ENCODE measurements around the gene KBTBD3. TPM values are rescaled to one million over a fixed set of nuclear protein-coding genes. Genes with fewer than 3 reads are reported as not detected.
"Not testable (repeated sequence)": the region's sequence is repeated elsewhere in the genome, so short reads cannot be mapped to it uniquely, and the experiment has no call there.

KBTBD3 gene
- polyA plus RNA-seq, 3 donors = 1.4 to 2.0 (median 1.7) TPM

DNA sequence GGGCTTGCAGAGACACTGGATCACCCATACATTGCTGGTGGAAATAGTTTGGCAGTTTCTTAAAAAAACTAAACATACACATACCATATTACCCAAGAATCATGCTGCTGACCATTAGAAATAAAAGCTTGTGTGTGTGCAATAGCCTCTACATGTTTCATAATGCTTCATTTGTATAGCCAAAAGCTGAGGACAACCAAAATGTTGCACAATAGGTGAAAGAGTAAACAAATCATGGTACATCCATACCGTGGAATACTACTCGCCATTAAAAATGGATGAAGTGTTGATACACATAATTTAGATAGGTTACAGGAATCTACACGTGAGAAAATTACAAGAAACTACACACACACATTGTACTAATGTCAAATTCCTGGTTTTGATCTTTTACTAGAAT lies 6.5 kb downstream of the KBTBD3 start:
- WGBS, 3 donors = 87 to 95% (median 88%) methylated on average over 3 of the region's 3 CpGs
- no peak overlapping the region for H3K27ac ChIP-seq (ENCODE audit: low read depth, low read length)

- no peak overlapping the region for H3K27ac ChIP-seq (ENCODE audit: low read depth, low read length)
Measured at GRCh38 chr11:106063009-106063408, 14.1 kb downstream of the KBTBD3 start.

GRCh38 chr11:106061954-106062949 lies 14.9 kb downstream of the KBTBD3 start:
- no peak overlapping the region for H3K27ac ChIP-seq (ENCODE audit: low read depth, low read length)
- WGBS, 3 donors = 95 to 100% (median 97%) methylated on average over 1 of the region's 1 CpG

DNA sequence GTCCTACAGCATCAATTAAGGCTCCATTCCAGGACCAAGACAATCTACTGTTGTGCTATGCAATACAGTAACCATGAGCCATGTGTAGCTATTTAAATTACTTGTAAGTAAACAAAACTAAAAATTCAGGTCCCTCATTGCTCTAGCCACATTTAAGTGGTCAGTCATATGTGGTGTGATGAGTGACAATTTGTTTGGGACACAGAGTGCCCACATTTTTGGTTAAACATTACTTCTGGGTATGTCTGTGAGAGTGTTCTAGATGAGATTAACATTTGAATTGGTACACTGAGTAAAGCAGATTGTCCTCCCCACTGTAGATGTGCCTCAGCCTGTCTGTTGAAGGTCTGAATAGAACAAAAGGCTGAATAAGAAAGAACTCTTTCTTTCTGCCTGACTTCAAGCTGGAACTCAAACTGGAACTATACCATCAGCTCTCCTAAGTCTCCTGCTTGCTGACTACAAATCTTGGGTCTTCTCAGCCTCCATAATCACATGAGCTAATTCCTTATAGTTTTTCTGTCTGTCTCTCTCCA lies 15.8 kb downstream of the KBTBD3 start:
- no peak overlapping the region for H3K27ac ChIP-seq (ENCODE audit: low read depth, low read length)

DNA sequence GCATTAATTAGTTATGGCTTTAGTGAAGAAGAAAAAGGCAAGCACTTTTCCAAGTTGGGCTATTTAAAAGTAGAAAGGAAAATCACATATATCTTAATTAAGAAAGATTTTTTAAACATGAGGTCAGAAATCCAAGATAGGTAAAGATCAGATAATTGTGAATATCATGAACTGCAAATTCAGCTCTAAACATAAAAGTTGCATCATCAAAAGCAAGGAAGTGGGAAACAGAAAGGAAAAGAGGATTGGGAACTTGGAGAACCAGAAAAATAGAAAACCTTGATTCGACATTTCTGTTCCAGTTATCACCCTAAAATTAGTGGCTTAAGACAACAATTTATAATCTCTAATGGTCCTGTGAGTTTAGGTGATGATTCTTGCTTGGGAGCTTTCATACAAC lies 17.5 kb downstream of the KBTBD3 start:
- 93 to 97% (median 94%) methylated on average over 1 of the region's 1 CpG for WGBS, 3 donors
- no peak overlapping the region for H3K27ac ChIP-seq (ENCODE audit: low read depth, low read length)

GRCh38 chr11:106058377-106058776 lies 18.8 kb downstream of the KBTBD3 start:
- 92 to 98% (median 98%) methylated on average over 14 of the region's 14 CpGs for WGBS, 3 donors
- H3K27ac ChIP-seq (ENCODE audit: low read depth, low read length) = not testable (repeated sequence)

DNA sequence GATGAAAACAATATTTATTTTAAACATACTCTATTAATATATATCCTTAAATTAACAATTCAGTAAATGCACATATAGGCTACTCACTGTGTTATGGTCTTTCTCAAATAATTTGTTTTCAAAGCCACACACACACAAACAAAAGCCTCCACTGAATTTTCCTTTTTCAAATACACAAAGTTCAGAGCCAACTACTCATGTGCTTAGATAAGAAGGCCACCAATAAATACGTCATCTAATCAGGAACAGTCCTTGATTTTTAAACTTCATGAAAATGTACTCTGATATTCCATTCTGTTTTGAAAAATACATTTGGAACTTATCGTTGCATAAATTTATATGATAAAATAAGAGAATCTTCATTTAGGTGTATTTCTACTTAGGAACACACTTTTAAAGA lies 26.0 kb downstream of the KBTBD3 start:
- 41 to 88% (median 76%) methylated on average over 2 of the region's 2 CpGs for WGBS, 3 donors
- no peak overlapping the region for H3K27ac ChIP-seq (ENCODE audit: low read depth, low read length)

- WGBS, 3 donors = 79 to 81% (median 79%) methylated on average over 5 of the region's 5 CpGs
- no peak overlapping the region for H3K27ac ChIP-seq (ENCODE audit: low read depth, low read length)
Measured at GRCh38 chr11:106049727-106050476, 27.2 kb downstream of the KBTBD3 start.

DNA sequence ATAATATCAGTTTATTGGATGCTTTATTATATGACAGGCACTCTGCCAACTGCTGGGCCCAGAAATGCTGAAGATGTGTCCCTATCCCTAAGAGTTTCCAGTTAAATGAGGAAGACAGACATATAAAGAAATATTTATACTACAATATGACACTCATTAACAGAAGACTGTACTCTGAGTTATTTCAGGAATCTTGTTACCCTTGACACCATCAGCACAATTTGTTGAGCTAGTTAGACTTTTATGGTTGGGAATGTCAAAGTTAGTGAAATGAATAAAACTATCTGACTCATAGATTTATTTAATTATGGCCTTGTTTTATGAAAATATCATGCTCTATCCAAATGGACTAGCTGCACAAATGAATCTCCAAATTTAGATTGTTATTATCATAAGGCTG lies 29.5 kb downstream of the KBTBD3 start:
- no peak overlapping the region for H3K27ac ChIP-seq (ENCODE audit: low read depth, low read length)

DNA sequence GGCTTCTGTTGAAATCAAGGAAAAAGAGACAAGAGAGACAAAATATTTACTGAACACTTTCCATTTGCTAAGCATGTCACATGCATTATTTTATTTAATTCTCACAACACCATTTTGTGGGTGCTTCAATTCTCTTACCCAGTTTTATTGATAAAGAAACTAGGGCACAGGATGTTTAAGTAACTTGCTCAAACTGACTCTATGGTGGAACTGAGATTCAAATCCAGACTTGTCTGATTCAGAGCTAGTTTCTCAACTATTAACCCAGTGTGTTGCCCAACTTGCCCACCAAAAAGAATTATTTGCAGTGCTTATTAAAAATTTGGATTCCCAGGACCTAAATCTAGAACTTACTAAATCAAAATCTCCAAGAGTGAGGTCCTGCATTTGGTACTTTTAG lies 33.6 kb downstream of the KBTBD3 start:
- H3K27ac ChIP-seq (ENCODE audit: low read depth, low read length) = no peak overlapping the region

- no peak overlapping the region for H3K27ac ChIP-seq (ENCODE audit: low read depth, low read length)
Measured at GRCh38 chr11:106032861-106033260, 44.3 kb downstream of the KBTBD3 start.

DNA sequence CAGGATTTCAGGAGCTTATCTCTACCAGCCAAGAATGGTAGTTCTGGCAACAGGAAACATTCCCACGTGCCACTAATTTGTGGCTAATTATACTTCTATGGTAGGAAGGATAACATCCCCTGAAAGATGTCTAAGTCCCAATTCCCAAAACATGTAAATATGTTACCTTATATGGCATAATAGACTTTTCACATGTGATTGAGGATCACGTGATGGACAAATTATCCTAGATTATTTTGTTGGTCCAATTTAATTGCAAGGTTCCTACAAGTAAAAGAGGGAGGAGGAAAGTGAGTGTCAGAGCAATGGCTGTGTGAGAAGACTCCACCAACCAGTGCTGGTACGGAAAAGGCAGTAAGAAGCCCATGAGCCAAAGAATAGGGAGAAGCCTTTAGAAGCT lies 45.2 kb downstream of the KBTBD3 start:
- no peak overlapping the region for H3K27ac ChIP-seq (ENCODE audit: low read depth, low read length)
- WGBS, 3 donors = 72 to 81% (median 76%) methylated on average over 3 of the region's 3 CpGs

More at GRCh38 chr11:106032861-106033260, 44.3 kb downstream of the KBTBD3 start:
- 57 to 61% (median 61%) methylated on average over 2 of the region's 2 CpGs for WGBS, 3 donors

- no peak overlapping the region for H3K27ac ChIP-seq (ENCODE audit: low read depth, low read length)
- whole genome bisulfite sequencing, 3 donors = 40 to 82% (median 53%) methylated on average over 2 of the region's 2 CpGs
Measured at GRCh38 chr11:106031202-106031810, 45.8 kb downstream of the KBTBD3 start.

DNA sequence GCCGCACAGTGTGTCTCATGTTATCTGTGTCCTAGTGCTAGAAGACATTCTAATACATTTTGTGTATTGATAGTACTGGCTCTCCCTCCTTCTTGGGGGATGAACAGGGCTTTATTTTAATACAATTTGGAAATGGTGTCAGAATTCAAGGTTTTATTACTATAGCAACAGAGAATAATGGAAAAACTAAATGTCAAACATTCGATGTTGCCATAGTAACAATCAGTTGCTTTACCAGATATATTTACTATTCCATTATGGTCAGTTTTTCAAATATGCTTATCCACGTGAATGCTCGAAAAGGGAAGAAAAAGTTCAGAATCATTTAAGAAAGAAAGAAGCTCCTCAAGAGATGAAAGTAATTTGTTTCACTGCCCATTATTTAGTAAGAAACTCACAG lies 46.5 kb downstream of the KBTBD3 start:
- WGBS, 3 donors = 25 to 74% (median 57%) methylated on average over 4 of the region's 4 CpGs
- H3K27ac ChIP-seq (ENCODE audit: low read depth, low read length) = no peak overlapping the region

GRCh38 chr11:106022795-106023275 lies 54.3 kb downstream of the KBTBD3 start:
- 85 to 95% (median 94%) methylated on average over 7 of the region's 7 CpGs for WGBS, 3 donors
- no peak overlapping the region for H3K27ac ChIP-seq (ENCODE audit: low read depth, low read length)

DNA sequence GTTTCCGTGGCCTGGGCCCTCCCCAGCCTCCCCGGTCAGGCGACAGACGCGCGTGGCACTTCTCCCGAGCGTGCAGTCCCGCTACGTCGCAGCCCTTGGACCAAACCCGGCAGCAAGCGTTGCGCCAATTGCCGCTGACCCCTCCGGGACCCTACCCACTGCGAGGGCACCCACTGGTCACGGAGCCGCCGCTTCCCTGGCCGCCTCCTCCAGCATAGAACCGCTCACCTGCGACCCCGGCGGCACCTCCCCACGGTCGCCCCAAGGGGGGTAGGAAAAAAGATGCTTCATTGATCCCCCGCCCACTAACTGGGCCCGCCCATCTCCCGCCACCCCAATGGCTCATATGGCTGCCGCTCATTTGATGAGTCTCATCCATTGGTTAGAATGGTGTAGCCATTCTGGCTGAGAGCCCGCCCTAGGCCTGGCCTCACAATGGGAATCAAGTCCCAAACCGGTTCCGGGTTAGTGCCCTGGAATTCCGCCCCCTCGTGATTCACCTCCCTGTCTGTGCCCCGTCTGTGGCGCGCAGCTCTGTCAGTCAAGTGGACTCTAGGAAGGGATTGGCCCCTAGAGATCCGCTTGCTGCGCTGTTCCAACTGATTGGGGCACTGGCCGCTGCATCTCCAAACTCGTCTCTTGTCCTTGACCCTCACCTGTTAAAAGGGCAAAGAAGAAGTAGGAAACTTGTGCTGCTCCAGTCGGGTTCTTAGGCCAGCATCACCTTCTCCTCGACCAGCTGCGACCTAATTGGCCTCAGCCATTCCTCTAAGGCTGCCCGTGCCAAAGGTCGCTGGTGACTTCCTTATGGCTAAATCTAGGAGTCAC lies 55.0 kb downstream of the KBTBD3 start, which contains the start of gene MSANTD4:
Gene MSANTD4, minus strand, starts transcription at position 274 of the 828 bp plus-strand sequence. CDS start 11,323 bp downstream, outside the sequence.
- no peak within 1 kb of the TSS for H3K27ac ChIP-seq (ENCODE audit: low read depth, low read length)
- 1 to 2% (median 1%) methylated on average over 48 of the region's 48 CpGs for WGBS, 3 donors

GRCh38 chr11:106021181-106021966 lies 55.8 kb downstream of the KBTBD3 start:
- WGBS, 3 donors = 15 to 16% (median 15%) methylated on average over 18 of the region's 18 CpGs
- no peak overlapping the region for H3K27ac ChIP-seq (ENCODE audit: low read depth, low read length)

Measured in adipose tissue (tissue), 3 donors.